MCF 10A (cell line): ENCODE measurements around the gene DGKA. TPM values are rescaled to one million over a fixed set of nuclear protein-coding genes. Genes with fewer than 3 reads are reported as not detected.

Experiments
- BruUV-seq: library from RNA; stranded (reverse); fragments of 400-500 nt; replicated peaks from 2 replicates; lab custom pipeline; 2021; lab: Mats Ljungman, UMichigan
- CTCF ChIA-PET: fragments of 300-600 bp; sonication (Branson Sonifier 250); formaldehyde crosslinking; extraction: SDS; loops from one replicate; lab custom pipeline; 2021; ENCODE audit warnings: antibody characterized with exemption, inconsistent platforms; lab: Yijun Ruan, JAX
- POLR2A ChIA-PET: fragments of 300-600, 350-650 bp; sonication (Branson Sonifier 250); formaldehyde crosslinking; extraction: SDS; loops from one replicate; lab custom pipeline; 2020; ENCODE audit warnings: antibody characterized with exemption, inconsistent platforms; lab: Yijun Ruan, JAX
- DNase-seq: peaks from one replicate; pipeline ENCODE4 v3.0.0-alpha.2; 2018; ENCODE audit not compliant: unreplicated experiment
- H3K27ac Mint-ChIP-seq: one replicate; pipeline ENCODE4 v1.8.0; 2022; ENCODE audit warnings: mild to moderate bottlenecking, low read depth, mixed read lengths; ENCODE audit not compliant: unreplicated experiment
- H3K27me3 Mint-ChIP-seq: one replicate; pipeline ENCODE4 v1.8.0; 2022; ENCODE audit warnings: mixed read lengths; ENCODE audit not compliant: insufficient read depth, unreplicated experiment
- H3K36me3 Mint-ChIP-seq: one replicate; pipeline ENCODE4 v1.8.0; 2022; ENCODE audit warnings: mild to moderate bottlenecking, moderate library complexity, mixed read lengths; ENCODE audit not compliant: insufficient read depth, unreplicated experiment
- H3K4me1 Mint-ChIP-seq: one replicate; pipeline ENCODE4 v1.8.0; 2022; ENCODE audit warnings: mixed read lengths; ENCODE audit not compliant: insufficient read depth, unreplicated experiment
- H3K4me3 Mint-ChIP-seq: one replicate; pipeline ENCODE4 v1.8.0; 2022; ENCODE audit warnings: mild to moderate bottlenecking, moderate library complexity, mixed read lengths; ENCODE audit not compliant: unreplicated experiment
- H3K9me3 Mint-ChIP-seq: one replicate; pipeline ENCODE4 v1.8.0; 2022; ENCODE audit warnings: mixed read lengths; ENCODE audit not compliant: unreplicated experiment
- intact Hi-C: fragments of 100-400 bp; cut with micrococcal nuclease; formaldehyde crosslinking; loops from 2 replicates; pipeline ENCODE4 v1.14.1; 2022
- total RNA-seq: library from RNA; stranded (reverse); gene quantifications from 2 replicates; pipeline ENCODE4 v1.2.3, GENCODE V29; 2022
- TF ChIP-seq, protein P1 (sequence below): fragments of 200-600 bp; IDR thresholded peaks from one replicate; pipeline ENCODE4 v1.8.0; 2022; ENCODE audit warnings: antibody characterized with exemption, mild to moderate bottlenecking; ENCODE audit not compliant: unreplicated experiment

Gene DGKA
- total RNA-seq, 1 experiment from 2014 or later: 236 TPM

- intact Hi-C loops: no loop called here
- Mint-ChIP-seq H3K36me3 (peaks cover 38% of the 10 kb centered on the region), H3K9me3 (no peaks in the 10 kb centered on the region), H3K4me1 (peaks cover 12% of the 10 kb centered on the region), H3K4me3 (no peak overlapping the region), H3K27ac (no peak overlapping the region), H3K27me3 (no peaks in the 10 kb centered on the region)
- DNase-seq: no peak
- no TSS peak for BruUV-seq
- CTCF ChIA-PET: interaction anchor here (0.6 to 5.0 kb wide), 33 partner anchors 10 to 261 kb away, joined by 3 to 80 read pairs (median 4); partner anchors contain the start of genes ESYT1, ORMDL2, RAB5B and SARNP
- POLR2A ChIA-PET: interaction anchor here (0.6 to 5.0 kb wide), 14 partner anchors 10 to 257 kb away, joined by 3 to 71 read pairs (median 14); partner anchors contain the start of genes ESYT1, PA2G4 and RAB5B
- TF ChIP-seq, protein P1, sequence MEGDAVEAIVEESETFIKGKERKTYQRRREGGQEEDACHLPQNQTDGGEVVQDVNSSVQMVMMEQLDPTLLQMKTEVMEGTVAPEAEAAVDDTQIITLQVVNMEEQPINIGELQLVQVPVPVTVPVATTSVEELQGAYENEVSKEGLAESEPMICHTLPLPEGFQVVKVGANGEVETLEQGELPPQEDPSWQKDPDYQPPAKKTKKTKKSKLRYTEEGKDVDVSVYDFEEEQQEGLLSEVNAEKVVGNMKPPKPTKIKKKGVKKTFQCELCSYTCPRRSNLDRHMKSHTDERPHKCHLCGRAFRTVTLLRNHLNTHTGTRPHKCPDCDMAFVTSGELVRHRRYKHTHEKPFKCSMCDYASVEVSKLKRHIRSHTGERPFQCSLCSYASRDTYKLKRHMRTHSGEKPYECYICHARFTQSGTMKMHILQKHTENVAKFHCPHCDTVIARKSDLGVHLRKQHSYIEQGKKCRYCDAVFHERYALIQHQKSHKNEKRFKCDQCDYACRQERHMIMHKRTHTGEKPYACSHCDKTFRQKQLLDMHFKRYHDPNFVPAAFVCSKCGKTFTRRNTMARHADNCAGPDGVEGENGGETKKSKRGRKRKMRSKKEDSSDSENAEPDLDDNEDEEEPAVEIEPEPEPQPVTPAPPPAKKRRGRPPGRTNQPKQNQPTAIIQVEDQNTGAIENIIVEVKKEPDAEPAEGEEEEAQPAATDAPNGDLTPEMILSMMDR: no peak
These were observed 64.4 kb downstream of the DGKA start for GRCh38 chr12:55995366-55995765.

GRCh38 chr12:55996201-55996714 lies 65.3 kb downstream of the DGKA start:
- Mint-ChIP-seq H3K27me3 (no peaks in the 10 kb centered on the region), H3K4me1 (peaks cover 12% of the 10 kb centered on the region), H3K36me3 (peaks cover 29% of the 10 kb centered on the region), H3K9me3 (no peaks in the 10 kb centered on the region), H3K4me3 (peak overlapping the region; percentile 92), H3K27ac (peak overlapping the region; percentile 28)
- BruUV-seq: no TSS peak
- intact Hi-C loops: loop anchor here (1.0 to 2.0 kb wide), 4 partner anchors 33 to 121 kb away; partner anchors contain the start of genes RPL41 and RPS26
- POLR2A ChIA-PET: interaction anchor here (0.5 to 5.0 kb wide), 27 partner anchors 8 to 327 kb away, joined by 3 to 71 read pairs (median 5); partner anchors contain the start of genes CD63, ESYT1, ORMDL2 and PA2G4
- DNase-seq: peak; percentile 81
- CTCF ChIA-PET: interaction anchor here (0.6 to 5.0 kb wide), 32 partner anchors 9 to 267 kb away, joined by 3 to 80 read pairs (median 5); partner anchors contain the start of genes ORMDL2, RAB5B and SARNP
- TF ChIP-seq, protein P1: peak; percentile 74

GRCh38 chr12:55996715-55997534 lies 66.0 kb downstream of the DGKA start, which contains the start of gene SUOX:
SUOX (plus strand) TSS chr12:55997276; CDS start chr12:56002222, 4,946 bp downstream.
- Mint-ChIP-seq H3K4me3 (peak within 1 kb of the TSS; percentile 92), H3K27ac (peak within 1 kb of the TSS; percentile 28), H3K36me3 (peaks cover 25% of the 10 kb centered on the region), H3K27me3 (no peaks in the 10 kb centered on the region), H3K4me1 (peaks cover 12% of the 10 kb centered on the region), H3K9me3 (no peaks in the 10 kb centered on the region)
- intact Hi-C loops: loop anchor here (1.0 to 2.0 kb wide), 4 partner anchors 32 to 120 kb away; partner anchors contain the start of genes RPL41 and RPS26
- CTCF ChIA-PET: interaction anchor here (0.5 to 5.0 kb wide), 28 partner anchors 10 to 263 kb away, joined by 3 to 80 read pairs (median 6); partner anchors contain the start of genes ORMDL2, PA2G4, RAB5B and SARNP
- POLR2A ChIA-PET: interaction anchor here (0.6 to 5.0 kb wide), 30 partner anchors 9 to 416 kb away, joined by 3 to 71 read pairs (median 6); partner anchors contain the start of genes CD63, DNAJC14, ERBB3 and ESYT1
- no TSS peak for BruUV-seq
- DNase-seq: peak; percentile 98
- TF ChIP-seq, protein P1: no peak
